GM19238 (cell line): Measurements from ENCODE around the gene FAF1.

Experiments
- DNase-seq: peaks from one replicate; pipeline ENCODE4 v3.0.0; 2011; ENCODE audit warnings: low spot score; ENCODE audit not compliant: insufficient read length

Gene FAF1

DNA sequence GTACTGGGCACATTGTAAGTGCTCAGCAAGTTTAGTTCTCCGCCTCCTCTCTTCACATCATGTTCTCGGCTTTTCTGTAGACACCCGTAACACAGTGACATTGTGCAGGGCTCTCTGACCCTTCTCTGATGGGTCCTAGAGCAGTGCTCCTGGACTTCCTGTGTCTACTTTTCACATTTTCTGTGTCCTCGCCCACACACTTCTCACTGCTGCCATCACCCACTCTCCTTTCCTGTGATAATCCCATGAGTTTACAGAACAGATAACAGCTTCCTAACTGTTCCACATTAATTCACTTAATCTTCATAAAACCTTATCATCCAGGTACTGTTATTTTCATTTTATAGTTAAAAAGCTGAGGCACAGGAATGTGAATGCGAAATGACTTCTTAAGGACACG lies 523.6 kb downstream of the FAF1 start:
- no peak for DNase-seq

DNA sequence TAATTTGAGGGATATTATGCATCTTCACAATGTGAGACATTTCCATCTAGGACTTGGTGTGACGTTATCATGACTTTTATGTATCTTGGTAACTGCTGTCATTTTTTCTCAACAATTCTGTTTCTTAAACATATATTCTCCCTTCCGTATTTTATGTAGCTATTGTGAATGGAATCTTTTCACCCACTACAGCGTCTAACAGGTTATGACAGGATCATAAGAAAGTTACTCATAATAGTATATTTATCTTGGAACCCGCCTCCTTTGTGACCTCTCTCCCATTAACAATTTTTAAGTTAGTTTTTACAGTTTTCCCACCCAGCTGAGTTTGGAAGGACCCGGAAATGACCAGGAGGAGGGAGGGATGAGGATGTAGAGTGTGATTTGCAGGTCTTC lies 530.1 kb downstream of the FAF1 start:
- DNase-seq = no peak

DNA sequence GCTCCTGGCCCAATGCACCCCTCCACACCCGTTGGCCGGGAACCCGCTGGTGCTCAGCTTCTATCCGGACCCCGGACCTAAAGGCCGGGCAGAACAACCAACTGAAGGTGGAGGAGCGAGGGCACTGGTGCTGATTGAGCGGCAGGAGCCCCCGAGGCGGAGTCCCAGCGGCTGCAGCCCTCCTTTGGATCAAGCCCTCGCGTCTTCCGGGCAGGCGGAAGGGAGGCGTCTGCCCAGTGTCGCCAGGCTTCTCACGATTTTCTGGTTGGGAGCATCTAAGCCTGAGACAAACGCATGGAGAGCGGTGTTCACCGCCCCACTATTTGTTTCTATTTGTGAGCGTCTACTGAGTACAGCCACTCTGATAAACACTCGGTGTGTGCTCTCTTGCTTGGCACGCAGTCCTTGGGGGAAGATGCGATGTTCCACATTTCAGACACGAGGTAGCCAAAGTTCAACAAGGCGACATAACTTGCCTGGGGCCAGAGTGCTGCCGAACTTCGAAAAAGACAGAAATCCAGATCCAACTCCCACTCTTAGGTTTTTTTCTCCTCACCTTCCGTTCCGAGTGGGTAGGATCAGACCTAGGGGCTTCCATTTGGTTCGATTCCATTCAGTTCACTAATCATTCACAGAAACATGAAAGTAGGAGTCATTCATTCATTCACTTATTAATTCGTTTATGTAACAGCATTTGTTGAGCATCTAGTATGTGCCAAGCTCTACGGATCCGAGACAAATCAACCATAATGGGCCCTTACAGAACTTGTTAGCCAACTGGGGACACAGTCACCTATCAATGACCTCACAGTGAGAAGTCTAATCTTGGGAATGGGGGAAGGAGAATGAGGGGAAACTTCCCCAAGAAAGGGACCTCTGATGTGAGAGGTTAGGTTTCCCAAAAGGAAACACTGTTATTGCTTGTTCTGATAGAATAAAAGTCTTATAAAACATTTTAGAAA lies 532.0 kb downstream of the FAF1 start:
- no peak for DNase-seq

DNA sequence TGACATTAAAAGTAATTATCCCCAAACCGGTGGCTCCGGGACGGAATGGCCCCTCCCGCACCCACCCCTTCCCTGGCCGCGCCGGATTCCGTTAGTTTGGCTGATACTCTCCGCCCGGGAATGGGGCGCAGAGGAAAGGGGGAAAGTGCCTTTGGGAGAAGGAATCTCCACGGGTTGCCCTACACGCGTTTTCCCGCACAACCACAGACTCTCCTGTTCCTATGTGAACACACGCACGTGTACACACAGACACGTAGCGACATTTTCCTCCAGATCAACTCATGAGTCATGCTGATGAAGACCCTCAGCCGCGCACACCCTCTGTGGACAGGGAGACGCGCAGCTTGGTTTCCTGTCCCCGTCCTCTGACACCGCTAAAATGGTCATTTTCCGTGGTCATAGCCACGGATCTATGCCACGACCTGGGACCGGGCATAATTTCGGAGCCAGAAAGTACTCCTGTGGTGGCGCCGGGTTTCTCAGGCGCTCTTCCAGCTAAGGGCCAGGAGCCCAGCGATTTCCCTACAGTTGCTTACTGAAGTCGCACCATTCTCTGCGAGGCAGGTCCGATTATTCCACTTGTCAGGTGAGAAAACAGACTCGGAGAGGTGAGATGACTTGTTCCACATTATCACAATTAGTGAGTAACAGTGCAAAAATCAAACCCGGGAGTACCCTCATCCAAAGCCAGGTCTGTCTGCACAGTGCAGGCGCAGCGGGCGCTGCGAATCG lies 532.8 kb downstream of the FAF1 start:
- DNase-seq = no peak

DNA sequence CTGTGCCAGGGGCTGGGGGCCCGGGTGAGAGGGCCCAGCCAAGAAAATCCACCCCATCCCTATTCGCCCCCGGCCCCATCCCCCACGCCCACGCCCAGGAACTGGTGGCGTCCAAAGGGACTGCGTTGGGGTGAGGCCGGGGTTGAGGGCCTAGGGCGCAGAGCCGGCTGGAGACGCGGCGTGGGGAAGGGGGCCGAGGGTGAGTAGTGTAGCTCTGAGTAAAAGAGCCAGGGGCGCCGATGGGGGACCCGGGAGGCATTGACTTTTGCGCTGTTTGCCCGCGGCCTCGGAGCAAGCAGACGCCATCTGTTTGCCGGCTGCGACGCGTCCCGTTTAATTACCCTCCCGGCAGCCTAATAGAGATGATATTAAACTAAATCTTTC lies 533.4 kb downstream of the FAF1 start:
- no peak for DNase-seq

DNA sequence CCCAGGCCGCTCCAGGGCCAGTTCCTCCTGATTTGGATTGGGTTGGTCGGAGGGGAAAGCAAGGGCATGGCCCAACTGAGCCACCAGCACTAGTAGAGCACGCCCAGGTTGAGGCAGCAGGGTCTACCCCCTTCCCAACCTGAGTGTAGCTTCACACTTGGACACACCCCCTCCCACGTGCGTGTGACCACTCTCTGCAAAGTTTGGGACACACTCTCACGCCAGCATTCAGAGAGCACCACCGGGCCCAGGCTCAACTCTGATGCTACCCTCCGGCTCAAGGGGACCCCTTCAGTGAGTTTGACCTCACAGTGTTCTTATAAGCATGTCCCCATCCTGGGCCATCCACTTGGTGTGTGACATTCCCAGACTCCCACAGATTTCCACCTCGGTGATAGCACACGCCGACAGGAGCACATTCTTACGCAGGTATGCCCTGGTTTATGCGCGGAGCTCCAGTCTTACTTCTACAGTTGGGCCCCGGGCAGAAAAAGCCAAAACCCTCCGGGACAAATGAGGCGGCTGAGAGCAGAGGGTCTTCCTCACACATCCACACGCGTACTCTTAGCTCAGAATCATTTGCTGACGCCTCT lies 533.9 kb downstream of the FAF1 start:
- no peak for DNase-seq

DNA sequence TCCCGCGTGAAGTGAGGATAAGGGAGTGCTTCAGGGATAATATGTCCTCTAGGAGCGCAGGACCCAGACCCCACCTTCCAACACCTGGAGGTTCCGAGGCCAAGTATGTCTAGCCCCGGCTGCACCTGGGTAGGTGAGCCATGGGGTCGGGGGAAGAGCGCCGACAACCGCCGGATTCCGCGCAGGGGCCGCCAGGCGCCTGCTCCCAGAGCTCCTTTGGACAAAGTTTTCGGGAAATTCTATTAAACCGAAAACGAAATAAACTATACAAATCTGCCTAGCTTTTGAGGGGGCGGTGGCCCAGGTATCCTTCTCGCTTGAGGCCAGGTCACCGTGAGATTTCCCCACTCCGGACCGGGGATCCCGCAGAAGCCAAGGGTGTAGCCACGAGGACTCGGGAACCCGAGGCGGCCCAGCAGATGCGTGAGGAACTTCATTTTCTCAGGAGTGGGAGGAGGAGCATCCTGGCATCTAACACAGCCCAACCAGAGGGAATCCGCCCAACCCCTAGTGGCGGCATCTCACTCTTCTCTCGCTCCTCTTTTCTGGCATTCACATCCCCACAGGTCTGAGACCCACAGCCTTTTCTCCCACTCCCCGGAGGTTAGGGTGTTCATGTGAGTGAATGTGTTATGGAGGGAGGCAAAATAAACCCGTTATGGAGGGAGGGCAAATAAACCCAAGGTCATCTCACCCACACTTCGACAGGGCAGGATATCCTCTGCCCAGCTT lies 534.5 kb downstream of the FAF1 start:
- no peak for DNase-seq

DNA sequence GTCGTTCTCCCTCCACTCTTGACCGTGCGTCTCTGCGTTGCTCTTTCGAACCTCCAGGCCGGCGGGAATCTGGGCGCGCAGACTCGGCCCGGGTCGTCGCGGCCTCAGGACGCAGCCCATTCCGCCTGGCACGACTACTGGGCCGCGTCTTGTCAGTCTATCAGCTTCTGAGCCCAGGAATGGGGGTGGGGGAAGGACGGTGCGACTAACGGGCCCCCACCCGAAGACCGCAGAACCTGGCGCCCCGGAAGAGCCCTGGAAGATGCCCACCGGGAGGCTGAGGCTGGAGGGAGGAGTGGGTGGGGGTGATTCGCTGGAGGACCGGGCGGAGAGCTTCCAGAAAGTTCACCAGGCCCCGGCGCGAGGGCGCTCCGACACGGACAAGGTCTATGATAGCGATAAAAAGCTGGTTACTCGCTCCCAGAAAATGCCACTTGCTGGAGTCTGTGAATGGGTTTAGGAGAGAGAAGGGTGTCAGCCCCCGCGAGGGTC lies 535.1 kb downstream of the FAF1 start:
- no peak for DNase-seq

DNA sequence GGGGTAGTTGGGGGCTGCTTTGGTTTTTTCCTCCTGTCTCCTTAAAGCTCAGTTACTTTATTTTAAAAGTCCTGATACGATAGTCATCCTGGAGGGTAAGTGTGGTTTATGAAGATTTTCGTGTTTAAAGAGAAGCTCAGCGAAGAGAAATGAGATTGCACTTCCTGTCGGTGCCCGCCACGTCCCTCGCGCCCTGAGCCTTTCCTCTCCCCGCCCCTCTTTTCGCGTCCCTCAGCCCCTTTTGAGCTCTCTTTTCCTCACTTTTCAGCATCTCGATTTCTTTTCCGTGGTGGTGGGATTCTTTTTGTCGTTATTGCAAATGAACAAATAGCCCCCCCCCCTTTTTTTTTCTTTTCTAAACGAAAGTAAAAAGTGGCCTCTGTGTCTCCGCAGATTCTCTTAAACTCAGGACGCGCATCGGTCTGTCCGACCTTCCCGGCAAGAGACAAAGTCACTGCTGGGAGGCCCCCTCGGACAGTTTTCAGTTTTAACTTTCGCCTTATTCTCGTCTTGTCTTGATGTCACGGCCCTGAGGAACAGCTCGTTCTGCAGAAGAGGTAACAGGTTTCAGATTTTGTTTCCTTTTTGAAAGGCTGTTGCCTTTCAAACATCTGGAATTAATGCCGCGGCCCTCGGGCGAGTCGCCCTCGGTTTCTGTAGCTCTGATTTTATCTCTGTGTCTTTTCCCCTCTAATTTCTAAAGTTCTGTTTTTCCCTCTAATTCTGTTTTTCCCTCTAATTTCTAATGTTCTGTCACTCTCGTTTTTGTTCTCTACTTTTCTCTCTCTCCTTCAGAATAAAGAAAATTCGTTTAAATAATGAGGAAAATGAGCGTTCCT lies 535.8 kb downstream of the FAF1 start:
- DNase-seq = no peak

DNA sequence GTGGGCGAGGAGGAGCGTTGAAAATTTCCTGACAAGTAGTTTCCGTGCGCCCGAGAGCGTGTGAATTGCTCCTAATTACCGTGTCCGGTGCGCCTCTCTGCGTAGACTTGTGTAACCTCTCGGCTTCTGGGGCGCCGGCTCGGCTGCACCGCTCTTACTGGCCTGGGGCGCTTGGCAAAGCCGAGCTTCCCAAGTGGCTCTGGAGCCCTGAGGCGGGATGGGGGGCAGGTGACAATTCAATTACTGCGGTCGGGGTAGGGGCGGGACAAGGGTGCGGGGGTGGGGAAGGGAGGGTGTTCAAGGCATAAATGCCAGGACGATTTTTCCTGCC lies 536.4 kb downstream of the FAF1 start:
- DNase-seq = no peak

DNA sequence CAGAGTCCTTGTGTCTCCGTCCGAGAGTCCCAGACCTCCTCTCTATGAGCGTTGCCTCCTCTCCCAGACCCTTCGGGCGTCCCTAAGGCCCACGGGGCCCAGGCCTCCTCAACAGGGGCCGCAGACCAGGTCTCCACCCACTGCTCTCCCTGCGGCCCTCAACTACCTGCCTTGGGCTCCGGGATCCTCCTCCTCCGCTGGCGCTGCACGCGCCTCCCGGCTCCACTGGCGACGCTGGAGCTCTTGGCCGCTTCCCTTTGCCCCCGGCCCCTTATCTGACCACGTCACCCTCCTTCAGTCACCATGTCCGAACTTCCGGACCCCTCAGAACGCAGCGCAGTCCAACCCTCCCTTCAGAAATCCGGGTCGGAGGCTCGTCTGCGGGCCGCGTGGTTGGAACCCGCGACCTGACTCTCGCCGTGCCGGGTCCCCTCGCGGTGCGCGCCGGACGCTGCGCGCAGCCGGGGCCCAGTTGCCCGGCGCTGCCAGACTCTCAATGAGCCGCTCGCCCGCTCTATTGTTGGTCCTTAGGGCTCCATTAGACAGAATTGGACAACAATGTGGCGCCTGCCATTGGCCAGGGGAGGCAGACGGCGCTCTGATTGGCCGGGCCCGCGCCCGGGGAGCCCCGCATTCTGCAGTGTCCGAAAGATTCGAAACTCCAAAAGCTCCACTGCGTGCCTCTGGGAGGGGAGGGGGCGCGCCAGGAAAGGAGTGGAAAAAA lies 537.0 kb downstream of the FAF1 start, which contains the start of gene DMRTA2:
TSS of gene DMRTA2 (minus strand) at position 498 of the 724 bp plus-strand sequence. CDS start 1,907 bp downstream, outside the sequence.
- no peak for DNase-seq

DNA sequence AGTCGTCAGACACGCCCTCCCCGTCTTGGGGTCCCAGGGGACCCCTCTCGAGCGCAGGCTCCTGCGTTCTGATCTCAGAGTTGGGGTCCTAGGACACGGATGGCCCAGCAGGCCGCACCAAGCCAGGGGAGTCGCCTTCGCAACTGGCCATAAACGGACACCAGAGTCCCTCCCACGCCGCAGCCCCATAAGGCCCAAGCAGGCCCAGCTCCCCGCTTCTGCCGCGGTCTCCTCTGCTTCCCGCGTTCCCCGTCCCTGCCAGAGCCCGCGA lies 537.5 kb downstream of the FAF1 start:
- no peak for DNase-seq

DNA sequence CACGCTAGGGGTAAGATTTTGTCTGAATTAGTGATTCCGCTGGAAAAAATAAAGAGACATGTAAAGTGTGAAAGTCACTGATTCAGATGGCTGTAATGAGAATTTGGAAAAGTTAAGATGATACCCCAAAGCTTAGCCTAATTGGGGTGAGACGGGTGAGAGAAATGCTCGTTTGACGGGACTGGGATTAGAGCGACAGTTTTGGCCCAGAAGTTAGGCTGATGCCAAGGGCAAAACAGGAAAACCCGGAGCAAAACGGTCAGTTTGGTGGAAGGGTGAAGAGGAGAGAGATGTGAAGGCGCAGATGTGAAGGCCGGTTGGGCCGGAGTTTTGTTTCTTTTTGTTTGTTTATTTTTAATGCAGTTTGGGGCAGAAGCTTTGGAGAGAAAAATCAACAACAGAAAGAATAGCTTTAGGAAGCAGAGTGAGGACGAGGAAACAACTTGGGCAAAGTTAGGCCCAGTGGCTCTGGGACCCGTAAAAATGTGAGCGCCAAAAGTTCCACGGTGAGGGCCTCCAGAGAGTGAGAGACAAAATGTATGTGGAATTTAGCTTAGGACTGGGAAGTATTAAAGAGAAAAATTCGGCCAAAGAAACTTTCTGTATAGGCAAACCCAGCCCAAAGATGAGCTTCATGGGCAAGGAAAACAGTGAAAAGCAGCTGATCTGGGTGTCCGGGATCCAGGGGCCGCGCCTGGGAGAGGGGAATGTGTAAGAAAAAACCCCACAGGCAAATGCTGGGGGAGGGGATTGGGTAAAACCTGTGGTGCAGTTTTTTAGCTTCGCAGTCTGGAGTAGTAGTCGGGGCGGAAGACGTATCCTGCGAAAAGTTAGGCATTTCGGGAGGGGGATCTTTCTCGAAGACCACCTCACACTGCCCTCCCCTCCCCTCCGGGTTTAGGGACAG lies 538.0 kb downstream of the FAF1 start:
- DNase-seq = no peak

DNA sequence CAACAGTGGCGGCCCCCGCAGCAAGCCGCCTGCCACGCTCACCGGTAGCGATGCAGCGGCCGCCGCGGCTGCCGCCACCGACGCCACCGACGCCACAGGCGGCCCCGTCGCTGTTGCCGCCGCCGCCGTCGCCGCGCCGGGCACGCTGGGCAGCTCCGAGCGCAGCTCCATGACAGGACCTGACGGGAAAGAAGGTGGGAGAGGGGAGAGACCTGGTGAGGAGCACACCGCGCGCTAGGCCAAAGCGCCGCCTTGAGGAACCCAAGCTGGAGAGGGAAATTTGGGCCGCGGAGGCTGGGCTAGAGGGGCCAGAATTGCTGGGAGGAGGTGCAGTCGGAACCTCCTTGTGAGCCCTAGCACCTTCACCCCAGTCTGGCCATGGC lies 538.7 kb downstream of the FAF1 start:
- no peak for DNase-seq

DNA sequence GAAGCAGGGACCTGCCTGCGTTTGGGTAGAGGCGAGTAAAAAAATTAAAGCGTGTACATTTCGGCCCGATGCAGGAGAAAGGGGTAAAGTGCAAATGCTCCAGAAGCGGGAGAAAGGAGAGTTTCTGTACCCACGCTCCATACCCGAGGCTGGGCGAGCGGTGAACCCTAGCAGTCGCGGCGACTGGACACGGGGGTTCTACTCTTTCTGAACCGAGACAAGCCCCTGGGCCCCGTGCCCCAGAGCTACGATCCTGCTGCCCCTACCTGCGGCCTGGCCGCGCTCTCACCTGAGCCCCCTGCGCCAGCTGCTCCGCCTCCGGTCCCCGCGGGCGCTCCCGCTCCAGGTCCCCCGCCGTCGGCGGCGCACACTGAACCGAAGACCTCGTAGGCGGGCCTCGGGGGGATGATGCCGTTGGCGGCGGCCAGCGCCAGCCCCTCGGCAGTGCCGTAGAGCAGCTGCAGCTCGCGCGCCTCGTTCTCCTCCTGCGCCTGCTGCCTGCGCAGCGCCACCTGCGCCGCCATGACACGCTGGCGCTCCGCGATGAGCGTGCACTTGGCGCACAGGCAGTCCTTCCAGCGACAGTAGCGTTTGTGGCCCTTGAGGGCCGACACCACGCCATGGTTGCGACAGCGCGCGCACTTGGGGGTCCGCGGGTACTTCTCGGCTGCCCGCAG lies 539.2 kb downstream of the FAF1 start:
- DNase-seq = no peak

DNA sequence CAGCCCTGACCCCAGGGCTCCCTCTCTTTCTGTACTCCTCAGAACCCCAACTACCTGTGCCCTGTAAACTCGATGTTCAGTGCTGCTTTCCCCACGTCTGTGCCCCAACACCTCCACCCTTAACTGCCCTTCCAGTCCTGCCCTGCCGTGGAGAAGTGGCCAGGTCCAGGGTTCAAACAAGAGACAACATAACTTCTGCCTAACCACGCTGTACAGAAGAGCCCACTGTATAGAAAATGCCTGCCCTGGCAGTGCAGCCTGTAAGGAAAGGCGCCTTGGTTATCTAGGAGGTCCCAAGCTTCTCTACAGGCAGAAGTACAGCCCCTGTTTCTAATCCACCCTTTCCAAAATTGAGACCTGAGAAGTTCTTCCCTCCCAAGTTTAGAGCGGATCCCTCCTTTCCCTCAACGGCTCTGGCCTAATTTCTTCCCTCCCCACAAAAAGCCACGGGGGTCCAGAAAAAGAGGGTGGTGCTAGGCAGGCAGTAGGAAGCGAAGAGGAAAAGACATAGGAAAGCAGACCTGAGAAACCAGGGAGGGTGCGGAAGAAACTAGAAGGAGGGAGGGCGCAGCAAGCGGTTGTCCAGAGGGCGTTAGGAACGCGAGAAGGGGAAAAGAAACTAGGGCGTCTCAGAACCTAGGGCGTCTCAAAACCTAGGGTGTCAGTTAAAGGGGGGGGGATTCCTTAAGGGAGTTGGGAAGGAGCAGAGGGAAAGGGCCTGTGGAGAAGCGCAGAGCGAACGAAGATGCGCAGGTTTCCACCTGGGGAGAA lies 540.0 kb downstream of the FAF1 start:
- no peak for DNase-seq

DNA sequence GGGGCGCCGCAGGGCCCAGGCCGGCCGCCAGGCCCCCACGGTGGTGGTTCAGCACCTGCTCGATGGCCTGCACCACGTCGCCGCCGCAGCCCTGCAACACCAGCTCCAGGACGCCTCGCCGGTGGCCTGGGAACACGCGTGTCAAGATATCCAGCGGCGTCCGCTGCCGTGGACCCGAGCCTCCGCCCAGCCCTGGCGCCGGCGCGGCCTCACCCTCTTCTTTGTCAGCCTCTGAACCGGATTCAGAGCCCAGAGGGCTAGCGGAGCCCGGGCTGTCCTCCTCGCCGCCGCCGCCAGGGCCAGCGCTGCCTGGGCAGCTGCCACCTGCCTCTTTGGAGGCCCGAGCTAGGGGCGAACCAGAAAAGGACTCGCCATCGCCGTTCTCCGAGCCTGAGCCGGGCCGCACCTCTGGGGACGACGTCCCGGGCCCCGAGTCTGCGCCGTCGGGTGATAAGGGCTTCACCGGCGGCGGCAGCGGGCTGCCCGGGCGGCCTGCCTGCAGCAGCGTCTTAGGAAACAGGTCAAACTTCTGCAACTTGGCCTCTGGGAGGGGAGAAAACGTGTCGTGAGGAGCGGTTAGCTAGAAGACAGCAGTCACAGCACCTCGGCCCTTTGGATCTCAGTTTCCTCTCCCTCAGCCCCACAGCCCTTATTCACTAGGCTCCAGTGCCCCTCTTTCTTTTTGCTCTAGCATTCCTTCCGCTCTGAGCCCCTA lies 540.7 kb downstream of the FAF1 start:
- no peak for DNase-seq
